ENCODE data around the gene LAPTM5.
"Not testable (repeated sequence)": the region's sequence is repeated elsewhere in the genome, so short reads cannot be mapped to it uniquely, and the experiment has no call there.

LAPTM5 gene

GRCh38 chr1:30697571-30698376, 59.8 kb downstream of the LAPTM5 start:
- DNase-seq (ENCODE audit: low read depth, low spot score), result no peak

- no peak for DNase-seq (ENCODE audit: low read depth, low spot score)
Observed at GRCh38 chr1:30696831-30697230, 60.7 kb downstream of the LAPTM5 start.

- no peak for DNase-seq (ENCODE audit: low read depth, low spot score)
Observed at GRCh38 chr1:30695439-30695841, 62.1 kb downstream of the LAPTM5 start.

DNA sequence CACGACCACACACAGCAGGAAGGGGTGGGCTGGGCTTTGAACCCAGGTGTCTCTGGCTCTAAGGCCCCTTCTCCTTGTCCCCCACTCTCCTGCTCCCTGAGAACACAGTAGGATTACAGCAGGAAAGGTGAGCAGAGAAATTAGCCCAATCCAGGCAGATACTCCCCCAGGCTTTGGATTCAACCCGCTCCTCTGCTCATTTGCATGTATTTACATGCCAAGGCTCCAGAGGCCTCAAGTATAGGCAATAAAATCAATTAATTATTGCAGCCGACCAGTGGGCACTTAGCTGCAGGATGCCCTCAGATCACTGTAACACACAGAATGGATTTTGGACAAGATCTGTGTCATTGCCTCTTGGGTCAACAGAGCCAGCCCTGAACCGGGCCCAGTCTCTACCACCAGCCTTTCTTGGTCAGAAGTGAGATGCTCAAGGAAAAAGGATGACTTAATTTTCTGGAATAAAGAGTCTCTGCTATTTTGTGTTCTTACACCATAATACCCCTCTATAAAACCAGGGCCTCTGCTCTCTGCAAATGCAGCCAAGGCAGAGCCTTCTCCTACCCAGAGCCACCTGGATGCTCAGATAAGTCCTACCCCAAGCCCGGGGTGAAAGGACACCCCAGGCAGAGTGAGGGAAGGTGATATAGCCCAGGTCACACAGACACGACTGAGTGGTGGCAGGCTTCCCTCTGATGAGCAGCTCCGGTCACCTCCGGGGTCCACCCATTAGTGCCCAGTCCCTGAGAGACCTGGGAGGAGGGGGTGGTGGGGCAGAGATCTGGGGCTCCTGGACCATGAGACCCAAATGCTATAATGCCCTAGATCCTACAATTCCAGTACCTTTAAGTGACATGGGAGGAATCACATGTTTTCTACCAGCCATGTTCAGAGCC, 63.0 kb downstream of the LAPTM5 start:
- no peak for DNase-seq (ENCODE audit: low read depth, low spot score)

GRCh38 chr1:30693822-30694221, 63.8 kb downstream of the LAPTM5 start:
- DNase-seq (ENCODE audit: low read depth, low spot score), result no peak

DNA sequence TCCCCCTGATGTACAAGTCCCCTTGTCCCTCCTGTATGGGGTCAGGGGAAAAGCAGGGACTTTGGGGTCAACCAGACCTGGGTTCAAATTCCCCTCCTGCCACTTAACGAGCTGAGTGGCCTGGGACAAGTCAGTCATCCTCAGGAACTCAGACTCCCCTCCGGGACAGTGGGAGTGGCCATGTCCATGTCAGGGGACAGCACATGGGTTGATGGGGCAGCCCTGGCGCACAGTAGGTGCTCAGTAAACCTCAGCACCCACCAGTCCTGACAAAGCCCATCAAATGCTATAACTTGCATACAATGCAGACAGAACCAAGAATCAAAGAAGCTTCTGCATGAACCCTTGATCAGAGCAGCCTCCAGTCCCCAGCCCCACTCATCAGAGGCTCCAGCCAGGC, 64.2 kb downstream of the LAPTM5 start:
- no peak for DNase-seq (ENCODE audit: low read depth, low spot score)

DNA sequence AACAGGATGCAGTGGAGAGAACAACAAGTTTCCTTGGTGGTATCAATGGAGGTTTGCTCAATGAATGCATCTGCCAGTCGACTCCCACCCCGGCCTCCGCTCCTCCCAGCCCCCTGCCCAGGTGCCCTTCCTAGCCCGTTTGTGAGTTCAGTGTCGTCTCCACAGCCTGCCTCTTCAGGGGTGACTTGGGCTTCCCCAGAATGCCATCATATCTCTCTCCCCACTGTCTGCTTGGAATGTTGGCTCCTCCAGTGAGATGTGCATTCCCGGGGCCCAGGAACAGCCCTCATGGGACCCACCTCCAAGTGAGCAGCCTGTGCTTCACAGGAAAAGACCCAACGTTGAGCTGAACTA, 64.6 kb downstream of the LAPTM5 start:
- DNase-seq (ENCODE audit: low read depth, low spot score), result no peak

DNA sequence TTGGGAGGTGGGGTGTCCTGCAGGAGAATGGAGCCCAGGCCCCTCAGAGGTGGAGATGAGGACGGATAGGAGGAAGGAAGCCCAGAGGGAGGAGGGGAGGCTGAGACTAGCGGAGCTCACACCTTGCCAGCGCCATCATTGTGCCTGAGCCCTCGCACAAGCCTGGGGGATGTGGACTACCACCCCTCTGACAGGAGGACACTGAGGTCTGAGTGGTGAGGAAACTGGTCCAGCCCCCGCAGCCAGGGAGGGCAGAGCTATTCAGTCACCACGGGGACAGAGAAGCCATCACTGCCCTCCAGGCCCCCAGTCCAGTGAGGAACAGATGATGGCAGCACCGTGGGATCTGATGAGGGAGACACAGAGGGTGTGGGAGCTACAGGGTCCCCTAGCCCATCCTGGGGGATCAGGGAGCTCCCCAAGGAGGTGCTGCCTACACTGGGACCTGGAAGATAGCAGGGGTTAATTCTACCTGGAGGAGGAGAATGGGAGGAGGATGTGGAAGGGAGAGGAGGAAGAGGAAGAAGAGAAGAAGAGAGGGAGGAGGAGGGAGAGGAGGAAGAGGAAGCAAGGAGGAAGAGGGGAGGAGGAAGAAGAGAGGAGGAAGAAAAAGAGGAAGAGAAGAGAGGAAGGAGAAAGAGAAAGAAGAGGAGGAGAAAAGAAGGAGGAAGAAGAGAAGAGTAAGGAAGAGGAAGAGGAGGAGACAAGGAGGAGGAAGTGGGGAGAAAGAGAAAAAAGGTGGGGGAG, 65.2 kb downstream of the LAPTM5 start:
- DNase-seq (ENCODE audit: low read depth, low spot score), result no peak

- DNase-seq (ENCODE audit: low read depth, low spot score), result no peak
Observed at GRCh38 chr1:30691480-30691879, 66.1 kb downstream of the LAPTM5 start.

GRCh38 chr1:30689901-30690645, 67.5 kb downstream of the LAPTM5 start:
- DNase-seq (ENCODE audit: low read depth, low spot score), result no peak

GRCh38 chr1:30688920-30689794, 68.4 kb downstream of the LAPTM5 start:
- DNase-seq (ENCODE audit: low read depth, low spot score), result no peak

- not testable (repeated sequence) for DNase-seq (ENCODE audit: low read depth, low spot score)
Observed at GRCh38 chr1:30688516-30688915, 69.1 kb downstream of the LAPTM5 start.

- DNase-seq (ENCODE audit: low read depth, low spot score), result no peak
Observed at GRCh38 chr1:30687886-30688285, 69.7 kb downstream of the LAPTM5 start.

GRCh38 chr1:30686236-30686935, 71.2 kb downstream of the LAPTM5 start:
- no peak for DNase-seq (ENCODE audit: low read depth, low spot score)

GRCh38 chr1:30685796-30686165, 71.8 kb downstream of the LAPTM5 start:
- DNase-seq (ENCODE audit: low read depth, low spot score), result no peak

DNA sequence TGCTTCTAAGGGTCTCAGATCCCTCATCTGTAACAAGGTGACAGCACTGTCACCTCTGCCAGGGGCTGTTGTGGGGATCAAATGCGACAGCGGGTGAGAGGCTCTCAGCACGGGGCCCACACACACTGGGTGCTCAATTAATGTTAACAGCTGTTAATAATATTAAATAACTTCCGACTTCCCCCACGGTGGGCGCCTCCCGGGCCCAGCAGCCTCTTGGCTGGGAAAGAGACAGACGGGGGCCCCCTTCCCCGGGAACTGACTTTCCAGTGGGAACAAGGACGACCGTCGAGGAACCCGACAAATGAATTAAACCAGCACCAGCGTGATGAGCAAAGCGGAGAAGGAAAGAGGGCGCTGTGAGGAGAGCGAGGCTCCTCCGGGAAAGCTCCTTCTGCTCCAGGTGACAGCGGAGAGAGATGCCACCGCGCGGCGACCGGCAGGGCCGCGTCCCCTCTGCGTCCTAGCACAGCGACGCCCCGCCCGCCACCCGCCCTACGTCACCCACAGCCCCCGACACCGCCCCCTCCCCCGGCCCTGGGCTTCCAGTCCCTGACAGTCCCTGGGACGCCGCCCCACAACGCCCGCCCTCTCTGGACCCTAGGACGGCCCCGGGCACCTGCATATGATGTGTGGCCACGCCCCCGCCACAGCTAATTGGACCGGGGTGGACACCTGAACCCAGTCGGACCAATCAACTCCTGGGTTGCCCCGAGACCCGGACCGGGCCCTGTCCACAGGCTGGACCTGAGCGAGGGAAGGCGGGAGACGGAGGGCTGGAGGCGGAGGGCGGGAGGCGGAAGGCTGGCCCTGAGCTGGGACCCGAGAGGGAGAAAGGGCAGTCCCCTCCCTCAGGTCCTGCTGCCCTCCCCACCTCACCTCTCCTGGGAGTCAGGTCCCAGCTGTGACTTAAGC, 72.4 kb downstream of the LAPTM5 start:
- no peak for DNase-seq (ENCODE audit: low read depth, low spot score)

DNA sequence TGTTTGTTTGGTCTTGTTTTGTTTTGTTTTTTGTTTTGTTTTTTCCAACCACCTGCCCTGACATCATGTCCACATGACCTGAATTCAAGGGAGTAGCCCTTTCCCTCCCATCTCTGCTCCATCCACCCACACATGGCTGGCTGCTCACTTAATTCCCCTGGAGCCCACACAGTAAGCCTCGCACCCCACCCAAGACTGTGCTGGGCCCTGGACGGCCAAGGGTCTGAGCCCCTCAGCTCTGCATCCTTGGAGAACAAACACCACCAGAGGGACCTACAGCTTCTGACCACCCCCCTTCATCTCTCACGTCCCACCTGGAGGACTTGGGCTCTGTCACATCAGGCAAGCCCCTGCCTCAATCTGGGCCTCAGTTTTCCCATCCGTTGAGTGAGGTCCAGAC, 73.3 kb downstream of the LAPTM5 start:
- DNase-seq (ENCODE audit: low read depth, low spot score), result no peak

DNA sequence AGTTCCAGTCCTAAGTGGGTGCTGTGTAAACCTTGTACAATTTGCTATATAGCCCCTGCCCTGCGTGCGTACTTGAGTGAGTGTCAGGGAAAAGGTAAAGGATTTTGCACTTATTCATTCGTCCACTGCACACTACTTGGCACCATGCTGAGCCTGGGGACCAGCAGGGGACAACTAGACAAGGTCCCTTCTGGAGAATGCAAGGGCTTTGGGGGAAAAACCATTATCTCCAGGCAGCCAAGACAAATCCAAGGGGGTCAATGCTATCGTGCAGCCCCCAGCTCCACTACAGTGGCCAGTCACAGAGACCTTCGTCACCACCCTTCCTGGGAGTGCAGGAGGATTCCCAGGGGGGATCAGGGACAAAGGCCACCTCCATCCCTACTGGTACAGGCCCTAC, 73.9 kb downstream of the LAPTM5 start:
- no peak for DNase-seq (ENCODE audit: low read depth, low spot score)
